ENCODE measurements around the gene ACOXL. TPM values are rescaled to one million over a fixed set of nuclear protein-coding genes. Genes with fewer than 3 reads are reported as not detected.

Gene ACOXL
- total RNA-seq, 1 donor from 2014 or later: 0.20 TPM

- ChIA-PET CTCF (no interaction called here), POLR2A (no interaction called here)
- no peak for DNase-seq
- Mint-ChIP-seq H3K9me3 (peaks cover 7% of the 10 kb centered on the region), H3K4me1 (peaks cover 2% of the 10 kb centered on the region), H3K27ac (no peak overlapping the region), H3K36me3 (ENCODE audit: low read depth) (no peaks in the 10 kb centered on the region), H3K4me3 (no peak overlapping the region), H3K27me3 (no peaks in the 10 kb centered on the region)
- intact Hi-C loops (cut with micrococcal nuclease): no loop called here
- TF ChIP-seq, protein P1, sequence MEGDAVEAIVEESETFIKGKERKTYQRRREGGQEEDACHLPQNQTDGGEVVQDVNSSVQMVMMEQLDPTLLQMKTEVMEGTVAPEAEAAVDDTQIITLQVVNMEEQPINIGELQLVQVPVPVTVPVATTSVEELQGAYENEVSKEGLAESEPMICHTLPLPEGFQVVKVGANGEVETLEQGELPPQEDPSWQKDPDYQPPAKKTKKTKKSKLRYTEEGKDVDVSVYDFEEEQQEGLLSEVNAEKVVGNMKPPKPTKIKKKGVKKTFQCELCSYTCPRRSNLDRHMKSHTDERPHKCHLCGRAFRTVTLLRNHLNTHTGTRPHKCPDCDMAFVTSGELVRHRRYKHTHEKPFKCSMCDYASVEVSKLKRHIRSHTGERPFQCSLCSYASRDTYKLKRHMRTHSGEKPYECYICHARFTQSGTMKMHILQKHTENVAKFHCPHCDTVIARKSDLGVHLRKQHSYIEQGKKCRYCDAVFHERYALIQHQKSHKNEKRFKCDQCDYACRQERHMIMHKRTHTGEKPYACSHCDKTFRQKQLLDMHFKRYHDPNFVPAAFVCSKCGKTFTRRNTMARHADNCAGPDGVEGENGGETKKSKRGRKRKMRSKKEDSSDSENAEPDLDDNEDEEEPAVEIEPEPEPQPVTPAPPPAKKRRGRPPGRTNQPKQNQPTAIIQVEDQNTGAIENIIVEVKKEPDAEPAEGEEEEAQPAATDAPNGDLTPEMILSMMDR (IDR thresholded peaks at IDR 0.05): no peak
- no peak for ATAC-seq (ENCODE audit: low read depth)
Observed at GRCh38 chr2:110906613-110907298, 174.4 kb downstream of the ACOXL start.

- Mint-ChIP-seq H3K36me3 (ENCODE audit: low read depth) (no peaks in the 10 kb centered on the region), H3K4me1 (peaks cover 2% of the 10 kb centered on the region), H3K27me3 (no peaks in the 10 kb centered on the region), H3K9me3 (peaks cover 7% of the 10 kb centered on the region), H3K4me3 (no peak overlapping the region), H3K27ac (no peak overlapping the region)
- CTCF ChIA-PET: no interaction called here
- POLR2A ChIA-PET: no interaction called here
- intact Hi-C loops (cut with micrococcal nuclease): no loop called here
- DNase-seq: no peak
- TF ChIP-seq, protein P1 (IDR thresholded peaks at IDR 0.05): no peak
- ATAC-seq (ENCODE audit: low read depth): no peak
Observed at GRCh38 chr2:110909501-110909900, 177.1 kb downstream of the ACOXL start.

DNA sequence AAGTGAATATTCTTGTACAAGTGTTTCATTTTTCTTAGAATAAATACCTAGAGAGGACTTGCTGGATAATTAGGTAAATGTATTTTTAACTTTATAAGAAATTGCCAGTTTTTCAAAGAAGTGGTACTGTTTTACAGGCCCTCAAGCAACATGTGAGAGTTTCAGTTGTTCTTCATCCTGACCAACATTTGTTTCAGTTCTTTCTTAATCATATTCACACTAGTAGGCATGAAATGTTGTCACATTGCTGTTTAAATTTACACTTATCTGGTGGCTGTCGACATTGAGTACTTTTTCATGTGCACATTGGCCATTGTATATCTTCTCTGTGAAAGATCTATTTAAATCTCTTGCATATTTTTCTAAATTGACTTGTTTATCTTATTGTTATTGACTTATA, 178.1 kb downstream of the ACOXL start:
- Mint-ChIP-seq H3K4me1 (peaks cover 2% of the 10 kb centered on the region), H3K36me3 (ENCODE audit: low read depth) (no peaks in the 10 kb centered on the region), H3K27me3 (no peaks in the 10 kb centered on the region), H3K9me3 (peaks cover 7% of the 10 kb centered on the region), H3K4me3 (no peak overlapping the region), H3K27ac (no peak overlapping the region)
- ChIA-PET POLR2A (no interaction called here), CTCF (no interaction called here)
- TF ChIP-seq, protein P1 (IDR thresholded peaks at IDR 0.05): no peak
- intact Hi-C loops (cut with micrococcal nuclease): no loop called here
- no peak for ATAC-seq (ENCODE audit: low read depth)
- no peak for DNase-seq

DNA sequence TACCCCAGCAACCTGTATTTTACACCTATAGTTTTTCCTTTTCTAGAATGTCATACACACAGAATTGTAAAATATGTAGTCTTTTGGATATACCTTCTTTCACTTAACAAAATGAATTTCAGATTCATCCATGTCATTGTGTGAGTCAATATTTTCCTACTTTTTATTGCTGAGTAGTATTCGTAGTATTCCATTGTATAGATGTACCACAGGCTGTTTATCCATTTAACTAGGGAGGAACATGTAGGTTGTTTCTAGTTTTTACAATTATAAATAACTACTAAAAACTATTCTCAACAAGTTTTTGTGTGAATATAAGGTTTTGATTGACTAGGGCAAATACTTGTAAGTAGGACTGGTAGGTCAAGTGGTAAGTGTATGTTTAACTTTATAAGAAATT, 187.4 kb downstream of the ACOXL start:
- peaks cover 5% of the 10 kb centered on the region for H3K9me3 Mint-ChIP-seq
- ChIA-PET POLR2A (no interaction called here), CTCF (no interaction called here)
- no peaks in the 10 kb centered on the region for H3K4me1 Mint-ChIP-seq
- H3K36me3 Mint-ChIP-seq (ENCODE audit: low read depth): no peaks in the 10 kb centered on the region
- DNase-seq (no peak), ATAC-seq (ENCODE audit: low read depth) (no peak)
- peaks cover 5% of the 10 kb centered on the region for H3K27me3 Mint-ChIP-seq
- TF ChIP-seq, protein P1 (IDR thresholded peaks at IDR 0.05): no peak
- H3K4me3 Mint-ChIP-seq: no peak overlapping the region
- no peak overlapping the region for H3K27ac Mint-ChIP-seq
- intact Hi-C loops (cut with micrococcal nuclease): no loop called here

DNA sequence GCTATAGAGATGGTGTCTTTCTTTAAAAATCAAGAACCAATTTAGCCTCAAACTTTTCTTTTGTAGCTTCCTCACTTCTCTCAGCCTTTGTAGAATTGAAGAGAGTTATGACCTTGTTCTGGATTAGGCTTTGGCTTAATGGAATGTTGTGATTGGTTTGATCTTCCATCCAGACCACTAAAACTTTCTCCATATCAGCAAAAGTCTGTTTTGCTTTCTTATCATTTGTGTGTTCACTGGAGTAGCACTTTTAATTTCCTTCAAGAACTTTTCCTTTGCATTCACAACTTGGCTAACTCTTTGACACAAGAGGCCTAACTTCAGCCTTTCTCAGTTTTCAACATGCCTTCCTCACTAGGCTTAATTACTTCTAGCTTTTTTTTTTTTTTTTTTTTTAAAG, 193.1 kb downstream of the ACOXL start:
- ATAC-seq (ENCODE audit: low read depth): no peak
- no peaks in the 10 kb centered on the region for H3K4me1 Mint-ChIP-seq
- POLR2A ChIA-PET: no interaction called here
- DNase-seq: no peak
- no peaks in the 10 kb centered on the region for H3K36me3 Mint-ChIP-seq (ENCODE audit: low read depth)
- TF ChIP-seq, protein P1 (IDR thresholded peaks at IDR 0.05): no peak
- H3K27ac Mint-ChIP-seq: no peak overlapping the region
- no peak overlapping the region for H3K4me3 Mint-ChIP-seq
- H3K9me3 Mint-ChIP-seq: peaks cover 16% of the 10 kb centered on the region
- intact Hi-C loops (cut with micrococcal nuclease): no loop called here
- H3K27me3 Mint-ChIP-seq: no peaks in the 10 kb centered on the region
- CTCF ChIA-PET: no interaction called here
